HG03108 (cell line): ENCODE data around the gene ZNHIT3.

Experiments used
- ATAC-seq: cut with Tn5 transposase; IDR thresholded peaks from one replicate; pipeline ENCODE4 v1.9.1; 2021; ENCODE audit warnings: moderate library complexity; ENCODE audit not compliant: unreplicated experiment

Gene ZNHIT3

GRCh38 chr17:36509272-36509985 is 22.9 kb downstream of the ZNHIT3 start:
- ATAC-seq: no peak

GRCh38 chr17:36510636-36511035 is 24.2 kb downstream of the ZNHIT3 start:
- ATAC-seq: no peak

DNA sequence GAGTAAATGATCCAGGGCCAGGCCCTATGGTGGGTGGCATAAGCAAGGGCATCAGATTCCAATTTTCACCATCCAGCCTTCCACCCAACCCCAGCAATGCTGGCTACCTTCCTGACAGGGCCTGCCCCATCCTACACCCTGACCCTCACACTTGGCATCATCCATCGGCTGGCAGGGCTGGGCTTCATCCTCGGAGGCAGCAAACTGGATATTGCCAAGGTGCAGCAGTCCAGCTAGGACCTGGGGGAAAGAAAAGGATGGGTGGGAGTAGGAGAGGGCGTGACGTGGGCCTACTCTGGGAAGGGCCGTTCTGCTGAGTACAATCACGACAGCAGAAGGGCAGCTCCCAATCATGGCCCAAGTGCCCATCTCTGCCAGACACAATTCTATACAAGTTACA is 24.7 kb downstream of the ZNHIT3 start:
- ATAC-seq: no peak

DNA sequence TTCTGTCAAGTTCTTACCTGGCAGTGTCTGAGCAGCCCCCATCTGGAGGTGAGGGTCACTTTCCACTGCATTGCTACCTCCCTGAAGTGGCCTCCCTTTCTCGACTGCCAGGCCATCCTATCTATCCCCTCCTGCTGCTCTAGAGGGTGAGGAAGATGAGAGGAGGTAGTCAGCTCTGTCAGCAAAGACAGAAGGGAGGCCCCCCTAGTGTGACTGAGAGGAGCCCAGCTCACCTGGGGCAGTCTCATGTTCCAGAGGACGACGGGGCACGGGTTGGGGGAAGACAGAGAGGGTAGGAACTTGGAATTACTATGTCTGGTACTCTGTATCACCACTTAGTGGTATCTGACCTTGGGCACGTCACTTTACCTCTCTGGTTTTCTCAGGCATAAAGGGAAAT is 26.2 kb downstream of the ZNHIT3 start:
- ATAC-seq: no peak

- no peak for ATAC-seq
These were observed 28.4 kb downstream of the ZNHIT3 start for GRCh38 chr17:36514856-36515255.

DNA sequence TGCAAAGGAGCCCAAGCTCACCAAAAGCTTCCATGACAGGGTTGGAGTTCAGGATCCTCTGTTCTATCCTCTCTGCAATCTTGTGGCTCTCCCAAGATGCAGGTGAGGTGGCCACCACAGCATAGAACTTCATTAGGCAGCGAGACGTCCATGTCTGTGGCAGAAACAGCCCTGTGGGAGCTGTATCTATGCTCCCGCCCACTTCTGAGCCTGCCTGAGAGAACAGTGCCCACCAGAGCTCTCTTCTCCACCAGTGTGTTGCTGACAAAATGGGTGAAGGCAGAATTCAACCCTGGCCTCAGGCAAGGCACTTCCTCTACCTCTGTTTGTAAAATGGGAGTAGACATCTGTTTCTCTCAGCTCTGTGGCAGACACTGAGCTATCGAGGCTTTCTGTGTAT is 29.4 kb downstream of the ZNHIT3 start:
- no peak for ATAC-seq

DNA sequence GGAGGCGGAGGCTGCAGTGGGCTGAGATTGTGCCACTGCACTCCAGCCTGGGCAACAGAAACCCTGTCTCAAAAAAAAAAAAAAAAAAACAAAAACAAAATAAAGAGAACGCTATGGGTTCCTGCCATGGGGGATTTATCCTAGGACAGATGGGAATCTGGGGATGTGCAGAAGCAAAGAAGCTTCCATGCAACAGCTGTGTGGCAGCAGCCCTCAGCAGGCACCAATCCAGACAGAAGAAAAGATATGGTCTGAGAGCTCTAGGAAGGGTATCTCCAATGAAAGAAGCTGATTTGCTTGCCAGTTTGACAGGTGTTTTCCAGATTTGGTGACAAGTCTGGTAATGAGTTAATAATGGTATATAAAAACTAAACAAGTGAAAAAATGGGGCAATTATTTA is 36.6 kb downstream of the ZNHIT3 start:
- ATAC-seq: no peak

DNA sequence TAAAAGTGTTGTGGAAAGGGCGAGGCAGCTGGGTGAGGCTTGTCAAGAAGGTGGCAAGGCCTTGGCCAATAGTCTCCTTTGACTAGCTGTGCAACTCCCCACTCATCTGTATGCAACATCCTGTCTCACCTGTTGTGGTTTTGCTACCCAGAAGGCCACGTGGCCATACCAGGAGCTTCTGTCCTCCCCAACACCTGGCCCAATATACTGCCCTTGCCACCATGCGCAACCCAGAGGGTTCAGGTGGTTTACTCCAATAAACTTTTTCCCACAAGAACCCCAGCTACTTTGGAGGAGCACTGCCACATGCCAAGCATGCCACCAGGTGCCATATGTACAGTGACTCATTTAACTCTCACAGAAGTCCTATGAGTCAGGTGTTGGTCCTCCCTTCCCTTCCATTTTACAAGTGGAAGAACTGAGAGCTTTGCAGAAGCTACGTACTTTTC is 38.0 kb downstream of the ZNHIT3 start:
- ATAC-seq: no peak

- ATAC-seq: no peak
These were observed 38.6 kb downstream of the ZNHIT3 start for GRCh38 chr17:36525113-36525512.

DNA sequence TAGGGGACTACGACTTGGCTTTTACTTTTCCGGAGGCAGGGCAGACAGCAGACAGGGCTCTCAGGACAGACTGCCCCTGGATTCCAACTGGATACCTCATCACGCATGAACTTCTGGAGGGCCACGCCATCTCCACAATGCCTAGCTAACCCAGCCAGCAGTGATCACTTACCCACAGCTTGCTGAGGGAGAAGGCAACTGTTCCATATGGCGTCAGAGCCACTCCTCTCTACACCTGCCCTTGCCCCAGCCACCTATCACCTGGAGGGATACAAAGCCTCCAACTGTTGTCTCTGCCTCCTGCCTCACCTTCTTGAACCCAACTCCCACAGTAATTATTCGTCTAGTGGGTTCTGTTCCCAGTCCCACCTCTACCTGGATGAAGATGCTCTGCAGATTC is 39.4 kb downstream of the ZNHIT3 start:
- ATAC-seq: no peak

- ATAC-seq: no peak
These were observed 41.3 kb downstream of the ZNHIT3 start for GRCh38 chr17:36527621-36528250.

DNA sequence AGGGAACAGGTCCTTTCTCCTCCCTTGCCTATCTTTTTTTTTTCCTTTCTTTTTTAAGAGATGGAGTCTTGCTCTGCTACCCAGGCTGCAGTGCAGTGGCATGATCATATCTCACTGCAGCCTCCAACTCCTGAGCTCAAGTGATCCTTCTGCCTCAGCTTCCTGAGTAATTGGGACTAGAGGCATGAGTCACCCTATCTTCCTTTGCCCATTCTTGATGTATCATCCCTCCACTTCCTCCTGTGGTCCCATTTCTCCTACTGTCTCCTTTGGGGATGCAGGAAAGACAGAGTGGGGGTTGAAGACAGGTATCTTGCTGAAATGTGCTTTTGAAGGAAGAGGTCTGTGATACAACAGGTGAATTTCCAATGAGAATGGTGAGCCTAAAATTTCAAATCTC is 42.6 kb downstream of the ZNHIT3 start:
- ATAC-seq: no peak

DNA sequence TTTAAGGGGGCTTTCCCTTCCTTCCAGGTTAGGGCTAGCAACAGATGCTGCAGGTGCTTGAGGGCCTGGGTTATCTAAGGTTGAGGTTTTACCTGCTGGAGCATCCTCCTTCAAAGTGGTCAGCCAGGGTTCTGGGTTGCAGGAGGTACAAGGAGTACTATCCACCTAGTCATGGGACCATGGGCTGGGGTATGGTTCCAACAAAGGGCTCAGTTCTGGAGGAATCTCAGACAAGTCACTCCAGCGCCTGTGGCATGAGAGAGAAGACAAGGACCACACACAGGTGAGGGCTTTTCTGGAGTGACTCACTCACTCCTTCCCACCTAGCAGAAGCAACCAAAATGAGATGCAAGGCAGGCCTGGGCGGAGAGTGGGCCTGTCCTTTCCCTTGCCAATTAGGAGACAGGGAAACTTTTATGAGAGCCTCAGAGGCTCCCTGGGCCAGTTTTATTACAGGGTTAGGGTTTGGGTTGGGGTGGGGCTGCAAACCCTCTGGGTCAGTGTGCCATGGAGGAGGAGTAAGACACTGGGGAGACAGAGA is 46.0 kb downstream of the ZNHIT3 start:
- ATAC-seq: no peak

DNA sequence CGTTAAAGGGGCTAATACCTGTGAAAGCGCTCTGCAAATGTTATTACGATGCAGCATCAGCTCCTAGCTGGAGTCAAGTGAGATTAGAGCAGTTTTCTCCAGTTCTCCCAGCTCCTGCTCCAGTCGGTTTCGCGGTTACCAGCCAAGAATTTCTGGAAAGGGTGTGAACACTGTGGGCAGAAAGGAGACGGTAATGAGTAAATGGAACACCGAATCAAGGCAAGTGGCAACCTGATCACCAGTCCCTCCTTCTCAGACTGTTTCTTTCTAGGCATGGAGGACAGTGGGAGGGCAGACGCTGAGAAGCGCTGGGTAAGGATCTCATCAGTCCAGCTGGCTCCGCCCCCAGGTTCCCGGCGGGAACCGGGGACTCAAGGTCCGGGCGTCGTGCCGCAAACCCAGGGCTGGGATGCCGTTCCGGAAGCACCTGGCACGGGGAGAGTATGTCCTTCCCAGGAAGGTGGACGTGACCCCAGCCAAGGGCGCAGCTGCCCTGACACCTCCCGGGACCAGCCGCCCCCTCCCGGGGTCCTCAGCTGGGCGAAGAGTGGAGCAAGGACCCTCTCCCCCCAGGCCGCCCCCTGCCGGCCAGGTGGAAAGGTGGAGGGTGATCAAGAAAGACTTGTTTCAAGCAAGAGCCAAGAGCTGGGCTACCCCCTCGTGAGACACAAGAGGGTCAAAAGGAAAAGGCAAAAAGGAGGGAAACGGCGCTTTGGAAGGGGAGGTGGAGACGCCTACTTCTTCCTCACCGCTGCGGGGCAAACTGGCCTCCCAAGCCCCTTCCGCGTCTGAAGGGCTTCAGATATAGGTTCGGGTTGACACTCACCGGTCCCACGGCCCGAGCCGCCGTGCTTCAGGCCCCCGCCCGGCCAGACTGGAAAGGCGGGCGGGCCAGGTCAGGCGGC is 47.7 kb downstream of the ZNHIT3 start:
- ATAC-seq: peak; percentile 24

GRCh38 chr17:36534840-36535668 is 48.6 kb downstream of the ZNHIT3 start, which contains the start of the genes MYO19 and PIGW:
MYO19 (minus strand) TSS chr17:36534868; CDS start chr17:36532538, 2,330 bp downstream.
PIGW (plus strand) TSS chr17:36534987; CDS start chr17:36537102, 2,115 bp downstream.
- ATAC-seq: peak; percentile 53

DNA sequence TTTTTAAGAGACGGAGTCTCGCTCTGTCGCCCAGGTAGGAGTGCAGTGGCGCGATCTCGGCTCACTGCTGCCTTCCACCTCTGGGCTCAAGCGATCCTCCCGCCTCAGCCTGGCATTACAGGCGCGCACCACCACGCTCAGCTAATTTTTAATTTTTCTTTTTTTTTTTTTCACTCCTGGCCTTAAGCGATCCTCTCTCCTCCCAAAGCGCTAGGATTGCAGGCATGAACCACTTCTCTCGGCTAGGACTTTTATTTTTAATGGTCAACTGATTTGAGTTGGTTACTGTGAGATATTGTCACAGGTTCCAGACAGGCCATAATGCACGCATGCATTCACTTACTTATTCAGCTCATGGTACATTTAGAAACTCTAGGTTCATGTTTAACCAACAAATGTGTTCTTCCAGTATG is 49.2 kb downstream of the ZNHIT3 start:
- peak; percentile 4 for ATAC-seq

DNA sequence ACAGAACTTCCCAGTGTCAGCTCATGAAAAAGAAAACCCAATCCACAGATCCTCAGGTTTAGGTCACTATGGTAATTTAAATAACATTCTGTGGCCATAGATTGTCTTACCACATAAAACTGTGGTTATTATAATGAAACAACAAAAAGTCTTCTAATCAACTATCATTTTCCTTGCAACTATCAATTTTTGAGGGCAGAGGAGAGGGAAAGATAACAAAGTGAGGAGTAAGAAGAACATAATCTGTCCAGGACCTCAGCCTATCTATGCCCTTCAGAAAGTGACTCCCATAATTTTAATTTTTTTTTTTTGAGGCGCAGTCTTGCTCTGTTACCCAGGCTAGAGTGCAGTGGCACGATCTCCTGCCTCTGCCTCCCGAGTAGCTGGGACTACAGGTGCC is 54.2 kb downstream of the ZNHIT3 start:
- ATAC-seq: no peak

GRCh38 chr17:36542755-36543154 is 56.3 kb downstream of the ZNHIT3 start:
- no peak for ATAC-seq

- peak; percentile 4 for ATAC-seq
These were observed 57.5 kb downstream of the ZNHIT3 start for GRCh38 chr17:36544044-36544306.

GRCh38 chr17:36544307-36545076 is 58.0 kb downstream of the ZNHIT3 start, which contains the start of gene GGNBP2:
GGNBP2 (plus strand) TSS chr17:36544919; CDS start chr17:36545725, 806 bp downstream.
- ATAC-seq: peak; percentile 46
